Motor neuron (in vitro differentiated cells): ENCODE results near the gene RAF1. TPM values are rescaled to one million over a fixed set of nuclear protein-coding genes. Genes with fewer than 3 reads are reported as not detected.
"Not testable (repeated sequence)": the region's sequence is repeated elsewhere in the genome, so short reads cannot be mapped to it uniquely, and the experiment has no call there.

Experiments used
- ATAC-seq, 8 experiments: fragments of 200-7000 bp; cut with Tn5 transposase; replicated peaks in 6 of 8; 2 replicates each; pipeline ENCODE4 v1.8.0; 2021; ENCODE audit warnings: mild to moderate bottlenecking in 8 of 8, moderate library complexity in 8 of 8
- H3K27ac ChIP-seq, 2 donors: fragments of 250-450 bp; sonication (Bioruptor Pico); 2 replicates each; pipeline ENCODE4 v1.9.0; 2021; ENCODE audit warnings: antibody characterized with exemption in 2 of 2, mild to moderate bottlenecking in 2 of 2, moderate library complexity in 1 of 2
- H3K4me1 ChIP-seq, 2 donors: fragments of 250-450 bp; sonication (Bioruptor Pico); replicated peaks in 1 of 2; 2 replicates each; pipeline ENCODE4 v1.6.1; 2021; ENCODE audit warnings: antibody characterized with exemption in 2 of 2, mild to moderate bottlenecking in 2 of 2, moderate library complexity in 1 of 2
- H3K4me3 ChIP-seq, 5 donors: fragments of 250-450 bp; sonication (Bioruptor Pico); 2 replicates each; pipeline ENCODE4 v1.9.0; 2021; ENCODE audit warnings: antibody characterized with exemption in 5 of 5, mild to moderate bottlenecking in 5 of 5, moderate library complexity in 4 of 5
- WGBS, 10 experiments: fragments of 450-650 bp; shearing (Covaris generic); methylation state at CpG; one replicate each; pipeline ENCODE4 v1.0.0; 2022; 5-methylcytosine and 5-hydroxymethylcytosine counted together
- in situ Hi-C, 9 experiments: fragments of 400-800 bp; cut with MboI; loops; one replicate each; pipeline ENCODE4 v1.15.0; 2021; ENCODE audit warnings: low sequenced_read_pairs in 9 of 9, low pct_unique_long_range_greater_than_20kb in 2 of 9; ENCODE audit not compliant: unreplicated experiment in 9 of 9
- total RNA-seq, 8 experiments: library from RNA; unstranded; fragments of 300-600 nt; gene quantifications; 2 replicates each; pipeline versions ENCODE4 v1.2.3 to v1.2.4, GENCODE V29; 2022

RAF1 gene
- total RNA-seq, 8 experiments from 2014 or later: 62.0 to 121 (median 75.6) TPM

- no peak overlapping the region for H3K27ac ChIP-seq
- no peak for ATAC-seq
- no peak overlapping the region for H3K4me3 ChIP-seq
- peaks cover 0 to 3% of the 10 kb centered on the region in 2 donors for H3K4me1 ChIP-seq
- 43 to 100% (median 83%) methylated on average over 1 to 4 of the region's 4 CpGs; no CpG with 5 or more reads in 1 of the 10 experiments for WGBS, 10 experiments
- in situ Hi-C loops: no loop called here
Measured at GRCh38 chr3:12627370-12627769, 36.5 kb downstream of the RAF1 start.

- ATAC-seq, H3K4me1 ChIP-seq, H3K4me3 ChIP-seq, H3K27ac ChIP-seq, in situ Hi-C loops: not testable (repeated sequence)
- WGBS, 10 experiments: 80 to 100% (median 96%) methylated on average over 1 to 3 of the region's 3 CpGs
Measured at GRCh38 chr3:12624964-12625363, 39.0 kb downstream of the RAF1 start.

- in situ Hi-C loops: no loop called here
- 83 to 100% (median 95%) methylated on average over 1 to 5 of the region's 5 CpGs; no CpG with 5 or more reads in 3 of the 10 experiments for WGBS, 10 experiments
- no peak overlapping the region for H3K4me3 ChIP-seq
- H3K27ac ChIP-seq: no peak overlapping the region
- no peak for ATAC-seq
- no peaks in the 10 kb centered on the region for H3K4me1 ChIP-seq
Measured at GRCh38 chr3:12624056-12624455, 39.9 kb downstream of the RAF1 start.

- ATAC-seq: no peak
- Histone ChIP-seq H3K4me1 (no peaks in the 10 kb centered on the region), H3K4me3 (no peak overlapping the region), H3K27ac (no peak overlapping the region)
- in situ Hi-C loops: no loop called here
- 0 to 100% (median 87%) methylated on average over 1 to 4 of the region's 4 CpGs; no CpG with 5 or more reads in 2 of the 10 experiments for WGBS, 10 experiments
Measured at GRCh38 chr3:12622335-12622734, 41.6 kb downstream of the RAF1 start.

GRCh38 chr3:12620729-12621128 lies 43.2 kb downstream of the RAF1 start:
- H3K4me1 ChIP-seq: no peaks in the 10 kb centered on the region
- no peak overlapping the region for H3K4me3 ChIP-seq
- no peak overlapping the region for H3K27ac ChIP-seq
- in situ Hi-C loops: no loop called here
- no peak for ATAC-seq

GRCh38 chr3:12620305-12620704 lies 43.6 kb downstream of the RAF1 start:
- in situ Hi-C loops: no loop called here
- 80 to 100% (median 100%) methylated on average over 1 to 6 of the region's 6 CpGs; no CpG with 5 or more reads in 4 of the 10 experiments for WGBS, 10 experiments
- H3K4me1 ChIP-seq: no peaks in the 10 kb centered on the region
- no peak for ATAC-seq
- H3K4me3 ChIP-seq: no peak overlapping the region
- no peak overlapping the region for H3K27ac ChIP-seq

GRCh38 chr3:12618426-12618825 lies 45.5 kb downstream of the RAF1 start:
- WGBS, 10 experiments: 92 to 100% (median 99%) methylated on average over 1 to 6 of the region's 6 CpGs; no CpG with 5 or more reads in 2 of the 10 experiments
- H3K27ac ChIP-seq: no peak overlapping the region

GRCh38 chr3:12615266-12615665 lies 48.7 kb downstream of the RAF1 start:
- no peaks in the 10 kb centered on the region for H3K4me1 ChIP-seq
- in situ Hi-C loops: no loop called here
- 86 to 100% (median 100%) methylated on average over 2 to 4 of the region's 4 CpGs for WGBS, 10 experiments
- H3K27ac ChIP-seq: no peak overlapping the region
- no peak overlapping the region for H3K4me3 ChIP-seq
- no peak for ATAC-seq

More at GRCh38 chr3:12618426-12618825, 45.5 kb downstream of the RAF1 start:
- no peak for ATAC-seq
- in situ Hi-C loops: no loop called here
- no peaks in the 10 kb centered on the region for H3K4me1 ChIP-seq
- no peak overlapping the region for H3K4me3 ChIP-seq

- in situ Hi-C loops: no loop called here
- H3K4me1 ChIP-seq: no peaks in the 10 kb centered on the region
- no peak overlapping the region for H3K27ac ChIP-seq
- H3K4me3 ChIP-seq: no peak overlapping the region
- 100% methylated on average over 2 of the region's 4 CpGs; no CpG with 5 or more reads in 9 of the 10 experiments for WGBS, 10 experiments
- no peak for ATAC-seq
Measured at GRCh38 chr3:12613250-12613649, 50.7 kb downstream of the RAF1 start.

GRCh38 chr3:12612514-12613226 lies 51.2 kb downstream of the RAF1 start:
- ATAC-seq: no peak
- Histone ChIP-seq H3K4me3 (no peak overlapping the region), H3K4me1 (no peaks in the 10 kb centered on the region), H3K27ac (no peak overlapping the region)
- in situ Hi-C loops: no loop called here
- WGBS, 10 experiments: 73 to 100% (median 81%) methylated on average over 1 to 6 of the region's 6 CpGs; no CpG with 5 or more reads in 1 of the 10 experiments

- WGBS, 10 experiments: 40 to 100% (median 88%) methylated on average over 1 to 4 of the region's 5 CpGs; no CpG with 5 or more reads in 5 of the 10 experiments
- in situ Hi-C loops: no loop called here
- H3K4me3 ChIP-seq: no peak overlapping the region
- no peaks in the 10 kb centered on the region for H3K4me1 ChIP-seq
- ATAC-seq: no peak
- H3K27ac ChIP-seq: no peak overlapping the region
Measured at GRCh38 chr3:12611117-12611516, 52.8 kb downstream of the RAF1 start.

- in situ Hi-C loops: no loop called here
- Histone ChIP-seq H3K27ac (no peak overlapping the region), H3K4me1 (no peaks in the 10 kb centered on the region), H3K4me3 (no peak overlapping the region)
- WGBS, 10 experiments: 86 to 100% (median 100%) methylated on average over 1 of the region's 1 CpG
- ATAC-seq: no peak
Measured at GRCh38 chr3:12608376-12608775, 55.5 kb downstream of the RAF1 start.

GRCh38 chr3:12603969-12604368 lies 59.9 kb downstream of the RAF1 start:
- ATAC-seq: no peak
- no peak overlapping the region for H3K4me3 ChIP-seq
- in situ Hi-C loops: no loop called here
- H3K4me1 ChIP-seq: no peaks in the 10 kb centered on the region
- H3K27ac ChIP-seq: no peak overlapping the region
- 75 to 100% (median 100%) methylated on average over 1 to 2 of the region's 2 CpGs; no CpG with 5 or more reads in 3 of the 10 experiments for WGBS, 10 experiments

GRCh38 chr3:12601072-12601471 lies 62.8 kb downstream of the RAF1 start:
- 57 to 100% (median 89%) methylated on average over 1 of the region's 1 CpG; no CpG with 5 or more reads in 1 of the 10 experiments for WGBS, 10 experiments
- in situ Hi-C loops: no loop called here
- Histone ChIP-seq H3K4me1 (no peaks in the 10 kb centered on the region), H3K4me3 (no peak overlapping the region), H3K27ac (no peak overlapping the region)
- ATAC-seq: no peak
